ENCODE results near the gene TMEM87A.

DNA sequence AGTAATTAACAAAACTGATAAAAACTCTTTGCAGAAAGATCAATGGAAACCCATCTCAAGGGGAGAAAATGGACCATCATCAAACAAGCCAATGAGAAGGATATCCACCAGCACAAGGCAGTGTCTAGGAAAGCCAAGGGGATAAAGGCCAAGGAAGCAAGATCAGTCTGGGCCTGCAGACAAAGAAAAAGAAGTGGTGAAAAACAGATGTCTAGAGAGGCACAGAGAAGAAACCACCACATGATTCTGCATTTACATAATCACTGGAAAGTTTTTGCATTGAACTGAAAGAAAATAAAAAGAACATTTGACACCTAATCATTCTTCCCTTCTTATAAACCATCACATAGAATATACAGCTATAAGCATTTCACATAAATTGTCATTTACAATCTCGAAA, 42.1 kb downstream of the TMEM87A start:
- TF ChIP-seq, protein P1, sequence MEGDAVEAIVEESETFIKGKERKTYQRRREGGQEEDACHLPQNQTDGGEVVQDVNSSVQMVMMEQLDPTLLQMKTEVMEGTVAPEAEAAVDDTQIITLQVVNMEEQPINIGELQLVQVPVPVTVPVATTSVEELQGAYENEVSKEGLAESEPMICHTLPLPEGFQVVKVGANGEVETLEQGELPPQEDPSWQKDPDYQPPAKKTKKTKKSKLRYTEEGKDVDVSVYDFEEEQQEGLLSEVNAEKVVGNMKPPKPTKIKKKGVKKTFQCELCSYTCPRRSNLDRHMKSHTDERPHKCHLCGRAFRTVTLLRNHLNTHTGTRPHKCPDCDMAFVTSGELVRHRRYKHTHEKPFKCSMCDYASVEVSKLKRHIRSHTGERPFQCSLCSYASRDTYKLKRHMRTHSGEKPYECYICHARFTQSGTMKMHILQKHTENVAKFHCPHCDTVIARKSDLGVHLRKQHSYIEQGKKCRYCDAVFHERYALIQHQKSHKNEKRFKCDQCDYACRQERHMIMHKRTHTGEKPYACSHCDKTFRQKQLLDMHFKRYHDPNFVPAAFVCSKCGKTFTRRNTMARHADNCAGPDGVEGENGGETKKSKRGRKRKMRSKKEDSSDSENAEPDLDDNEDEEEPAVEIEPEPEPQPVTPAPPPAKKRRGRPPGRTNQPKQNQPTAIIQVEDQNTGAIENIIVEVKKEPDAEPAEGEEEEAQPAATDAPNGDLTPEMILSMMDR (conservative IDR thresholded peaks at IDR 0.05 in 1 of 2, IDR thresholded peaks at IDR 0.05 in 1 of 2; ENCODE audit: low read depth in 1 of 2, low read length in 2 of 2), result no peak
- TF ChIP-seq EZH2 (IDR thresholded peaks at IDR 0.05; ENCODE audit: low read length, missing control alignments), result no peak
